HepG2 (cell line): Measurements from ENCODE around the gene SERINC5. TPM values are rescaled to one million over a fixed set of nuclear protein-coding genes. Genes with fewer than 3 reads are reported as not detected.
A peak's percentile ranks its signal among the peaks of the same experiment; 100 is the strongest.

ENCODE experiments used
- CREM ChIP-seq, 2 experiments: sonication (generic) in 1 of 2; formaldehyde crosslinking in 1 of 2; IDR thresholded peaks; 2 replicates each; pipeline versions ENCODE4 v1.4.0 to v1.6.1; 2016 to 2020; ENCODE audit warnings: antibody characterized with exemption in 1 of 2, mild to moderate bottlenecking in 1 of 2, missing genetic modification reagents in 1 of 2
- MAFF ChIP-seq: IDR thresholded peaks from 2 replicates; pipeline ENCODE4 v1.6.1; 2011; ENCODE audit warnings: low read depth, low read length, improper control_type of control experiment
- NBN ChIP-seq: fragments of 450-650 bp; conservative IDR thresholded peaks from 2 replicates; pipeline ENCODE4 v1.6.1; 2017
- NFATC3 ChIP-seq: sonication (generic); formaldehyde crosslinking; IDR thresholded peaks from 2 replicates; pipeline ENCODE4 v1.5.1; 2020; ENCODE audit warnings: mild to moderate bottlenecking, missing genetic modification reagents
- NFKB2 ChIP-seq: sonication (generic); formaldehyde crosslinking; IDR thresholded peaks from 2 replicates; pipeline ENCODE4 v1.4.0; 2020; ENCODE audit warnings: missing genetic modification reagents, borderline replicate concordance
- POGK ChIP-seq: sonication (generic); formaldehyde crosslinking; conservative IDR thresholded peaks from 2 replicates; pipeline ENCODE4 v1.8.0; 2022; ENCODE audit warnings: mild to moderate bottlenecking, moderate library complexity, missing genetic modification reagents
- TP53 ChIP-seq: sonication (generic); formaldehyde crosslinking; conservative IDR thresholded peaks from 2 replicates; pipeline ENCODE4 v1.4.0; 2020; ENCODE audit warnings: missing genetic modification reagents
- ZHX1 ChIP-seq: sonication (generic); formaldehyde crosslinking; IDR thresholded peaks from 2 replicates; pipeline ENCODE4 v1.8.1; 2022; ENCODE audit warnings: low read depth, mild to moderate bottlenecking, missing genetic modification reagents
- ZNF180 ChIP-seq: sonication (generic); formaldehyde crosslinking; IDR thresholded peaks from 2 replicates; pipeline ENCODE4 v1.4.0; 2020; ENCODE audit warnings: low read depth, missing genetic modification reagents, borderline replicate concordance
- ZNF20 ChIP-seq: sonication (generic); formaldehyde crosslinking; IDR thresholded peaks from 2 replicates; pipeline ENCODE4 v1.4.0; 2020; ENCODE audit warnings: mild to moderate bottlenecking, moderate library complexity, missing genetic modification reagents
- ZNF225 ChIP-seq: sonication (generic); formaldehyde crosslinking; IDR thresholded peaks from 2 replicates; pipeline ENCODE4 v1.4.0; 2020; ENCODE audit warnings: mild to moderate bottlenecking, missing genetic modification reagents
- ZNF251 ChIP-seq: sonication (generic); formaldehyde crosslinking; IDR thresholded peaks from 2 replicates; pipeline ENCODE4 v1.9.0; 2021; ENCODE audit warnings: mild to moderate bottlenecking, missing genetic modification reagents
- ZNF318 ChIP-seq: sonication (generic); formaldehyde crosslinking; IDR thresholded peaks from 2 replicates; pipeline ENCODE4 v1.4.0; 2020; ENCODE audit warnings: mild to moderate bottlenecking, missing genetic modification reagents
- ZNF510 ChIP-seq: sonication (generic); formaldehyde crosslinking; IDR thresholded peaks from 2 replicates; pipeline ENCODE4 v1.4.0; 2020; ENCODE audit warnings: low read depth, mild to moderate bottlenecking, missing genetic modification reagents
- ZNF567 ChIP-seq: sonication (generic); formaldehyde crosslinking; IDR thresholded peaks from 2 replicates; pipeline ENCODE4 v1.8.1; 2023; ENCODE audit warnings: mild to moderate bottlenecking, missing genetic modification reagents, borderline replicate concordance
- ZNF660 ChIP-seq: sonication (generic); formaldehyde crosslinking; IDR thresholded peaks from 2 replicates; pipeline ENCODE4 v1.5.1; 2020; ENCODE audit warnings: mild to moderate bottlenecking, low read depth, missing genetic modification reagents, borderline replicate concordance
- polyA plus RNA-seq, 8 experiments: library from polyadenylated mRNA; depleted of rRNA in 3 of 8; stranded (reverse) in 7 of 8; unstranded in 1 of 8; fragments of >200 nt; fragmentation: Illumina TruSeq in 4 of 8; extraction: Trizol in 4 of 8; gene quantifications; 2 replicates each; pipeline versions ENCODE4 v1.2.1 to v1.2.3, GENCODE V29; 2011 to 2016; ENCODE audit warnings: low read depth in 4 of 8, missing spikeins in 1 of 8, mixed read lengths in 1 of 8; ENCODE audit not compliant: insufficient read depth in 1 of 8
- total RNA-seq, 5 experiments: library from RNA; depleted of rRNA; stranded (reverse); fragments of >200 nt; fragmentation: Illumina TruSeq; extraction: Trizol; gene quantifications; 2 replicates each; pipeline ENCODE4 v1.2.3, GENCODE V29; 2016; ENCODE audit warnings: low read depth in 1 of 5

SERINC5 gene
- total and polyA plus RNA-seq, 2 of the 13 experiments (the other 11 are each of a cell fraction or from before 2014, with no cell fraction given): 17.3 to 22.8 TPM

GRCh38 chr5:80184235-80185023 lies 71.4 kb downstream of the SERINC5 start (continued):
- TF ChIP-seq POGK: peak; percentile 21; the same call in 1 of the 2 replicates
- peak; percentile 78 for TF ChIP-seq MAFF
- peak; percentile 85 for TF ChIP-seq CREM (IDR thresholded peaks at IDR 0.05)
- no peak for TF ChIP-seq CREM (CRISPR knock-in tag; IDR thresholded peaks at IDR 0.05)
- TF ChIP-seq ZNF225 (CRISPR knock-in tag): no peak
- peak; percentile 35; the same call in 1 of the 2 replicates for TF ChIP-seq ZHX1 (CRISPR knock-in tag)
- TF ChIP-seq ZNF20 (CRISPR knock-in tag): no peak
- no peak for TF ChIP-seq ZNF180
- no peak for TF ChIP-seq TP53 (CRISPR knock-in tag)
- TF ChIP-seq ZNF251 (CRISPR knock-in tag): no peak
- no peak for TF ChIP-seq ZNF660
- TF ChIP-seq NBN: no peak
- TF ChIP-seq ZNF318 (CRISPR knock-in tag): no peak
- no peak for TF ChIP-seq ZNF567 (CRISPR knock-in tag)
- TF ChIP-seq NFKB2 (CRISPR knock-in tag): no peak
- TF ChIP-seq ZNF510 (CRISPR knock-in tag): no peak; the same call in 1 of the 2 replicates
- no peak for TF ChIP-seq NFATC3 (CRISPR knock-in tag)
